ENCODE data around the gene GNPTG. TPM values are rescaled to one million over a fixed set of nuclear protein-coding genes. Genes with fewer than 3 reads are reported as not detected.

The GNPTG gene
- total and polyA plus RNA-seq, 2 donors (not counting 1 experiment from before 2014, with no cell fraction given), result 76.0 to 109 TPM

- peaks cover 67% of the 10 kb centered on the region for H3K79me2 ChIP-seq (ENCODE audit: control insufficient read depth, insufficient read depth, low read length)
- H3K4me3 Mint-ChIP-seq, result no peak overlapping the region
- no peak for ATAC-seq (ENCODE audit: low read depth)
These were observed 32.7 kb upstream of the GNPTG start for GRCh38 chr16:1319041-1319440.

GRCh38 chr16:1320097-1320496, 31.6 kb upstream of the GNPTG start:
- Histone ChIP-seq H2AFZ (ENCODE audit: insufficient read depth, low read depth, low read length, poor library complexity, severe bottlenecking) (no peak overlapping the region), H3K27ac (ENCODE audit: low read length in 2 of 2) (no peak overlapping the region), H3K9me3 (ENCODE audit: control extremely low read depth in 1 of 3, control insufficient read depth in 2 of 3, insufficient read depth in 1 of 3, low read length in 2 of 3) (no peaks in the 10 kb centered on the region), H3K36me3 (replicated peaks in 1 of 2; ENCODE audit: control extremely low read depth in 1 of 2, control insufficient read depth in 1 of 2, extremely low read depth in 1 of 2, insufficient read depth in 2 of 2, low read length in 1 of 2) (peaks cover 0 to 88% of the 10 kb centered on the region in 2 experiments), H3K27me3 (replicated peaks in 1 of 4; ENCODE audit: control extremely low read depth in 1 of 4, control insufficient read depth in 3 of 4, insufficient read depth in 4 of 4, low read length in 3 of 4) (no peaks in the 10 kb centered on the region), H4K20me1 (ENCODE audit: control insufficient read depth, insufficient read depth, low read length, poor library complexity, severe bottlenecking) (peaks cover 81% of the 10 kb centered on the region), H3K79me2 (ENCODE audit: control insufficient read depth, insufficient read depth, low read length) (peaks cover 57% of the 10 kb centered on the region), H3K4me3 (ENCODE audit: control extremely low read depth in 1 of 5, extremely low read depth in 1 of 5, insufficient read depth in 1 of 5, low read depth in 2 of 5, low read length in 4 of 5) (no peak overlapping the region), H3K4me2 (replicated peaks; ENCODE audit: low read depth, low read length, poor library complexity, severe bottlenecking) (no peak overlapping the region), H3K4me1 (ENCODE audit: control insufficient read depth in 2 of 2, insufficient read depth in 2 of 2, low read length in 2 of 2) (no peaks in the 10 kb centered on the region), H3K9ac (ENCODE audit: low read length) (no peak overlapping the region)
- POLR2A ChIA-PET, result interaction anchor here (0.6 kb wide), 1 partner anchor 26 kb away, joined by 3 read pairs; no protein-coding TSS in a partner anchor
- TF ChIP-seq CTCF (IDR thresholded peaks at IDR 0.05), result no peak
- no peak for TF ChIP-seq EZH2 (IDR thresholded peaks at IDR 0.05; ENCODE audit: borderline replicate concordance, insufficient read depth, low read depth, low read length, poor library complexity, severe bottlenecking)
- Mint-ChIP-seq H3K9me3 (ENCODE audit: insufficient read depth) (no peaks in the 10 kb centered on the region), H3K27me3 (no peaks in the 10 kb centered on the region), H3K27ac (no peak overlapping the region), H3K4me3 (no peak overlapping the region), H3K4me1 (peaks cover 4% of the 10 kb centered on the region)
- CTCF ChIA-PET, result no interaction called here
- intact Hi-C loops (cut with micrococcal nuclease), result no loop called here
- WGBS (ENCODE audit: insufficient coverage), result 87% methylated on average over 11 of the region's 12 CpGs
- ATAC-seq (ENCODE audit: low read depth) (no peak), DNase-seq (no peak)

More at GRCh38 chr16:1319041-1319440, 32.7 kb upstream of the GNPTG start:
- TF ChIP-seq CTCF (IDR thresholded peaks at IDR 0.05), result no peak
- TF ChIP-seq EZH2 (IDR thresholded peaks at IDR 0.05; ENCODE audit: borderline replicate concordance, insufficient read depth, low read depth, low read length, poor library complexity, severe bottlenecking), result no peak
- Mint-ChIP-seq H3K9me3 (ENCODE audit: insufficient read depth) (no peaks in the 10 kb centered on the region), H3K4me1 (peaks cover 8% of the 10 kb centered on the region), H3K27ac (peak overlapping the region; percentile 24), H3K27me3 (no peaks in the 10 kb centered on the region)
- no peak overlapping the region for H3K4me2 ChIP-seq (replicated peaks; ENCODE audit: low read depth, low read length, poor library complexity, severe bottlenecking)
- H2AFZ ChIP-seq (ENCODE audit: insufficient read depth, low read depth, low read length, poor library complexity, severe bottlenecking), result no peak overlapping the region
- POLR2A ChIA-PET, result no interaction called here
- CTCF ChIA-PET, result no interaction called here
- intact Hi-C loops (cut with micrococcal nuclease), result no loop called here
- WGBS (ENCODE audit: insufficient coverage), result 95% methylated on average over 33 of the region's 33 CpGs
- no peak overlapping the region for H3K4me3 ChIP-seq (ENCODE audit: control extremely low read depth in 1 of 5, extremely low read depth in 1 of 5, insufficient read depth in 1 of 5, low read depth in 2 of 5, low read length in 4 of 5)
- H3K9ac ChIP-seq (ENCODE audit: low read length), result no peak overlapping the region
- H4K20me1 ChIP-seq (ENCODE audit: control insufficient read depth, insufficient read depth, low read length, poor library complexity, severe bottlenecking), result peaks cover 87% of the 10 kb centered on the region
- no peak overlapping the region for H3K27ac ChIP-seq (ENCODE audit: low read length in 2 of 2)
- H3K27me3 ChIP-seq (replicated peaks in 1 of 4; ENCODE audit: control extremely low read depth in 1 of 4, control insufficient read depth in 3 of 4, insufficient read depth in 4 of 4, low read length in 3 of 4), result no peaks in the 10 kb centered on the region
- H3K4me1 ChIP-seq (ENCODE audit: control insufficient read depth in 2 of 2, insufficient read depth in 2 of 2, low read length in 2 of 2), result no peaks in the 10 kb centered on the region
- DNase-seq, result no peak
- H3K36me3 ChIP-seq (replicated peaks in 1 of 2; ENCODE audit: control extremely low read depth in 1 of 2, control insufficient read depth in 1 of 2, extremely low read depth in 1 of 2, insufficient read depth in 2 of 2, low read length in 1 of 2), result peaks cover 0 to 88% of the 10 kb centered on the region in 2 experiments
- H3K9me3 ChIP-seq (ENCODE audit: control extremely low read depth in 1 of 3, control insufficient read depth in 2 of 3, insufficient read depth in 1 of 3, low read length in 2 of 3), result no peaks in the 10 kb centered on the region
